HG03103 (cell line): Measurements from ENCODE around the gene LINC00632.

Experiments used
- ATAC-seq: cut with Tn5 transposase; IDR thresholded peaks from one replicate; pipeline ENCODE4 v1.9.1; 2021; ENCODE audit warnings: low read depth; ENCODE audit not compliant: unreplicated experiment

LINC00632 gene

DNA sequence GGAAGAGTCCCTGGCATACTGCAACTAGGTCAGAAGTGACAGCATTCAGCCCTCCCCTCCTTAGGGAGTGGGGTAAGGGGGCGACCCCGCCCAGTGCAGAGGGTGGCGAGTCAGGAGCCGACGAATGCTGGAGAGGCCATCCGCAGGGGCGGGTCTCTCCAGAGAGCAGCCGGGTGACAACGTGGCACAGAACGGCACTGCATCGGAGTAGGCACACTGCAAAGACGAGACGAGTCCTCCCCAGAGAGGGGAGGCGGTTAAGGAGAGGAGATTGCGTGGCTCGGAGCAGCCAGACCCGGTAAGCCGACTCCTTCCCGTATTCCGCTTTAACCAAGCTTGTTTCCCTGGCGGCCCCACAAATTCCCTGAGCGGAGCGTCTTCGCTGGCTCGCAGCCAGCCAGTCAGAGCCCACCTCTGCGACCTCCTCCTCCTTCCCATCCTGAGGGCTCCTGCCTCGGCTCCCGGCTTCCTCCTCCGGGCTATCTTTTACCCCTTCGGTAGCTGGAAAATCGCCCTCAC lies 54.9 kb downstream of the LINC00632 start:
- ATAC-seq: no peak

DNA sequence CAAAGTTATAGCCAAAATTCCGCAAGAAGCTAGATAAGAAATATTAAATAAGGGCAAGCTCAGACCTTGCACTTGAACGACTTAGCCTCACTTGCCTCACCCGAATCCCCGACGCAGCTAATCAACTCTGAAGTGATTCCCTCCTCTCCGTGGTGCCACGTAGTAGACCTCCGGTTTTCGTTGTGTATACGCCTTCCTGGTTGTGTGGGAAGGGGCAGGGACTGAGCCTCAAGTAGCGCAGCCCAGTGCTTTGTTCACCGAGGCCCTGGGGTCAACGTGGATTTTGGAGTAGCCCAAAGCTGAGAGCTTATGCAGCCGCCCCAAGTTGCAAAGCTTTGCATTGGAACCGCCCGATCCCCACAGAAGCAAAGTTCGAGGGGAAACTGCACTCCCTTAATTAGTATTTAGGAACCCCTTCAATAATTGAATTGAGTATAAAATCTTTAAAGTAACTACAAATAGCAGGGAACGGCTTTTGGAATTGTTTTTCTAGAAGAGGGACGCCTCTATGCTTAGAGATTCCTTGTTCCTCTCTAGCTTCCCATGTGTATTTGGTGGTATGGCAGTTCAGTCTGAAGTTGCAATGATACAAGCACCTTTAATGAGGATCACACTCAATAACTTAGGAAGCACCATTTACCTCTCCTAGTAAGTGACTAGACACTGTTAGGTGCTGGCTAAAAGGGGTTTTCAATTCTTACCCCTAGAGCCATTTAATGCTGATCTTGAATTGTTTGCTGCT lies 55.7 kb downstream of the LINC00632 start:
- ATAC-seq: no peak

DNA sequence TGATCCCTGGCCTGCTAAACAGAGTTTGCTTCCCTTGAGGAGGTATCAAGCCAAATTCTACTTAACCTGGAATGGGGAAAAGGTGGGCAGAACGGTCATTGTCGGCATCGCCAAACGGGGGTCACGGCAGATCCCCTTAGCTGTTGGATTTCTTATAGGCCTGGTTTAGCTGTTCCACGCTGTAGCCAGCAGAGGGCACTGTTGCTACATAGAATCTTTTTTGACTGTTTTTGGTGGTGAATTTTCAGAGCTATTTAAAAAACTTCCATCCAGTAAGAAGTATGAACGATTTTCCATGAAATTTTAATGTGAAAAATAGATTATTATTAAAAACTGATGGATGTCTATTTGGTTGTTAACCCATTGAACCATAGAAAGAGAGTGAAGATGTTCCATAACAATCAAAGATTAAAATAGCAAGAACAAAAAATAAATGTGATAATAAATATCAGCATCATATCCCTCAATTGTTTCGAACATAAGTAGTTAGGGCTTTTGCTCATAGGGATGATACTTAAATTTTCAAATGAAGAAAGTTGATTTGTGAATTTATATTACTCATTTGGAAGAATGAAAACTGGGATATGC lies 56.6 kb downstream of the LINC00632 start:
- no peak for ATAC-seq

DNA sequence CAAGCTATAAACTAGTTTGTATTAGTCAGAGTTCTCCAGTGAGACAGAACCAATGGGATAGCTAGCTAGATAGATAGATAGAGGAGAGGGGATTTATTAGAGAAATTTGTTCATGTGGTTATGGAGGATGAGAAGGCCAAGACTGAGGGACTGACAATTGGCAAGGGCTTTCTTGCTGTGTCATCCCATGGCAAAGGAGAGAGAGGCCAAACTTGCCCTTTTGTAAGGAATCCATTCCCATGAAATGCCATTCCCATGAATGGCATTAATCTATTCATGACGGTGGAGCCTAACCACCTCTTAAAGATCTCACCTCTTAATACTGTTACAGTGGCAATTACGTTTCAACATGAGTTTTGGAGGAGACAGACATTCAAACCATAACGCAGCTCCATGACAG lies 58.1 kb downstream of the LINC00632 start:
- no peak for ATAC-seq

DNA sequence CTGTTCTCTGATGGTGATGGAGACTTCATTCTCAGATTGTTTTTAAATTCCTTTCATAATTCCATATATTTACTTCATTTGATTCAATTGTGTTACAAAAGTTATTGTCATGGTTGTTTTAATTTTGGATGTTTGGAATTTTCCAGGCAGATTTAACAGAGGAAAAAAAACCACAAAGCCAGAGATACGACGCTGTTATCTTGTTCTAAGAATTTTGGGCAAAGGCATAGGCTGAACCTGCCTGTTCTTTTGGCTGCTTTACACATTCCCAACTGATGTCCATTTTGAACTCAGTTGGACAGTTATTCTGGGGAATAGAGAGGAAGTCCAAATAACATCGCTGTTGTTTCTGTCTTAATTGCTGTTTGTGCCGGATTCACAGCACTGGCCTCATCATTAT lies 65.7 kb downstream of the LINC00632 start:
- ATAC-seq: no peak

DNA sequence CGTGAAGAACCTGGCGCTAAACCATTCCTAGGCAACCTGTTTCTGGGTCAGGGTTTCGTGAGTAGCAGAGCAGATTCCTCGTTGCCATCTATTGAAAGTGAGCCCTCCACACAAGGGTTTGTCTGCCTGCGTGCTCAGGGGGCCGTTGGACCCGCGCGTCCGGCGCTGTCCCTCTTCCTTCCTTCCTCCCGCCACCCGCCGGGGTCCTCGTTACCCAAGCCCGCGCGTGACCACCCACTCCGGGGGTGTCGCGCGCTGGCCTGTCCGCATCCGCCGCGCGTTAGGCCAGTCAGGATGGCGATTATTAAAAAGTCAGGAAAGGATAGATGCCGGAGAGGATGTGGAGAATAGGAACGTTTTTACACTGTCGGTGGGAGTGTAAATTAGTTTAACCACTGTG lies 66.8 kb downstream of the LINC00632 start:
- ATAC-seq: no peak

DNA sequence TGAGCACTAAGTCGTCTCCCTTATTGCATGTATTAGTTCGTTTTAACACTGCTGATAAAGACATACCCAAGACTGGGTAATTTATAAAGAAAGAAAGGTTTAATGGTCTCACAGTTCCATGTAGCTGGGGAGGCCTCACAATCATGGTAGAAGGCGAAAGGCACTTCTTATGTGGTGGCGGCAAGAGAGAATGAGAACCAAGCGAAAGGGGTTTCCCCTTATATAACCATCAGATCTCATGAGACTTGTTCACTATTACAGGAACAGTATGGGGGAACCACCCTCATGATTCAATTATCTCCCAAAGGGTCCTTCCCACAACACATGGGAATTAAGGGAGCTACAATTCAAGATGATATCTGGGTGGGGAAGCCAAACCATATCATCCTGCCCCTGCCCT lies 85.1 kb downstream of the LINC00632 start:
- no peak for ATAC-seq

DNA sequence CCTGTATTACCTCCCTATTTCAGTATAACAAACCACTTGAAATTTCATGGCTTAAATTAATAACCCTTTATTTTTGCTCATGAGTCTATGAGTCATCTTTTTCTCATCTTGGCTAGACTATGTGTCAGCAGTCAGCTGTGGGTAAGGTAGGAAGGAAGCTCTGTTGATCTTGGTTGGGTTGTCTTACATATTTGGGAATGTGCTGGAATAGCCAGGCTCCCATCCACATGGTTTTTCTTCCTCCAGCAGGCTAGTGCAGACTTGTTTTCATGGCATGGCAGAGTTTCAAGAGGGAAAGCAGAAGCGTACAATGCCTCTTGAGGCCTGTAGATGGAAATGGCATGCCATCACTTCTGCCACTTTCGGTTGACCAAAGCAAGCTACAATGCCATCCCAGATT lies 89.7 kb downstream of the LINC00632 start:
- ATAC-seq: no peak

DNA sequence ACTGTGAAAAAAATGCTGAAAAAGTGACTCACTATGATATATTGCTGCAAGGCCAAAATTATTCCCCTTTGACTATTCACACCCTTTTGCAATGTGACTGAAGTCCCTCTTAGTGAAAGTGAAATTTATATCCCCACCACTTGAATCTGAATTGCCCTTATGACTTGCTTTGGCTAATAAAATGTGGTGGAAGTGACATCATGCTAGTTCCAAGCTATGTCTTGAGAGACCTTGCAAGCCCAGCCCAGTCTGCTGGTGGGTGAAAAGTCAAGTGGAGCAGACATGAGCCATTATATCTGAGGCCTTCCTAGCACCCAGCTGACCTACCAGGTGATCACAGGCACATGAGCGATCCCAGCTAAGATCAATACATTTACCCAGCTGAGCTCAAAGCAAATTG lies 94.7 kb downstream of the LINC00632 start:
- ATAC-seq: no peak

DNA sequence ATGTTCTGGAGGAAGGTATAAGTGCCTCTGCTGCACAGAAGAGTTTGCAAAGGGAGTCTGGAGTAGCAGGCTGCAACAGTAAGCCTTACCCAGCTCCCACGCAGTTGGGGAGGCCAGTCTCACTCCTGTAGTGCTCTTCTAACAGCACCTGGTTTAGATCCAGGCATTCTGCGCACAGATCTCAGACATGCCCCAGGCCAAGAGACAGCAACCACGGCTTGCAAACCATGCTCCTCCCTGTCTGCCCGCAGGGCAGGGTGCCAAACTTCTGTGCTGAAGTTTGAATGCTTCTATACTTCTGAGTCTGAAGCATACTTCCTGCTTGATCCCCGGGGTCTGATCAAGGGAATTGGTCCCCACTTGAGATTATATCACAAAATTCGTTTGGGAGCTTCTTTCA lies 106.3 kb downstream of the LINC00632 start:
- ATAC-seq: no peak

DNA sequence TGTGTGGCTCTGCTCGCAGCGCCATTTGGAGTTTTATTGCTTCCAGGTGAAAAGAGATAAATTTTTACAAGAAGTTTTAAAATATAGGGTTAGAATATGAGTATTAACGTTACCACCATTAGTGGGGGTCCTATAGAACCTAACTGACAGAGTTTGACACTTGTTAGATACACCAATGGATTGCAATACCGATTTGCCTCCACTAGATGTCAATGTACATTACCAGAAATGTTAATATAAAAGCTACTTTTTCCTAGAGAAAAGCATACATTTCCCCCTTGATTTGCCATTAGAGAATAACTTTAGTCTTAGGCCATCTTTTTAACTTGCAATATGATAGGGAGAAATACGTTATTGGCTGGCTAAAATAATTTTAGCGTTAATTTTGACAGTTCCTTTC lies 108.4 kb downstream of the LINC00632 start:
- ATAC-seq: no peak

DNA sequence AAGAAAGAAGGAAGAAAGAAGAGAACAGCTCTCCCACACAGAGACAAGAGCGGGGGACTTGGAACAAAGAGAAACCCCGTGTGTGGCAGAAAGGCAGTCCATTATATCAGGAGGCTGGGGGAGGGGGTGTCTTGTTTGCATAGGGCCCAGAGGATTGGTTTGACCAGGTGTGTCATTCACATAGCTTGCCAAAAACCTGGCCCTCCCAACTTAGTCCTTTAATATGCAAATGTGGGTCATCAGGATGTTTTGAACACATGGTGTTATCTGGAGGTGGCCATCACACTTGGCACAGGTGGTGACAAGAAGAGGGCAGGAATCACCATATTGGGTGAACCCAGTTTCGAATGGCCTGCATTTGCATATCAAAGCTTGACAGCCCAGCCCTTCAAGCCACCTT lies 111.7 kb downstream of the LINC00632 start:
- no peak for ATAC-seq

DNA sequence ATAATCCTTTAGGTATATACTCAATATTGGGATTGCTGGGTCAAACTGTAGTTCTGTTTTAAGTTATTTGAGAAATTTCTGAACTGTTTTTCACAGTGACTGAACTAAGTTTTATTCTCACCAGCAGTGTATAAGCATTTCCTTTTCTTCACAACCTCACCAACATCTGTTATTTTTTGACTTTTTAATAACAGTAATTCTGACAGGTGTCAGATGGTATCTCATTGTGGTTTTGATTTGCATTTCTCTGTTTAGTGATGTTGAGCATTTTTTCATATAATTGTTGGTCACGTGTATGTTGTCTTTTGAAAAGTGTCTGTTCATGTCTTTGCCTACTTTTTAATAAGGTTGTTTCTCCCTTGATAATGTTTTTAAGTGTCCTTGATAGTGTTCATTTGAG lies 112.6 kb downstream of the LINC00632 start:
- no peak for ATAC-seq

DNA sequence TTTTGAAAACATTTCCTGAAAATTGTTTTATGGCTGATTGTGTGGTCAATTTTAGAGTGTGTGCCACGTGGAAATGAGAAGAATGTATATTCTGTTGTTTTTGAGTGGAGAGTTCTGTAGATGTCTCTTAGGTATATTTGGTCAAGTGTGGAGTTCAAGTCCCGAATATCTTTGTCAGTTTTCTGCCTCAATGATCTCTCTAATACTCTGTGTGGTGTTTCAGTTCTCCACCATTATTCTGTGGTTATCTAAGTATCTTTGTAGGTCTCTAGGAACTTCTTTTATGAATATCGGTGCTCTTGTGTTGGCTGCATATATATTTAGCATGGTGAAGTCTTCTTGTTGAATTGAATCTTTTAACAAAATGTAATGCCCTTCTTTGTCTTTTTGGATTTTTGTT lies 113.3 kb downstream of the LINC00632 start:
- no peak for ATAC-seq

DNA sequence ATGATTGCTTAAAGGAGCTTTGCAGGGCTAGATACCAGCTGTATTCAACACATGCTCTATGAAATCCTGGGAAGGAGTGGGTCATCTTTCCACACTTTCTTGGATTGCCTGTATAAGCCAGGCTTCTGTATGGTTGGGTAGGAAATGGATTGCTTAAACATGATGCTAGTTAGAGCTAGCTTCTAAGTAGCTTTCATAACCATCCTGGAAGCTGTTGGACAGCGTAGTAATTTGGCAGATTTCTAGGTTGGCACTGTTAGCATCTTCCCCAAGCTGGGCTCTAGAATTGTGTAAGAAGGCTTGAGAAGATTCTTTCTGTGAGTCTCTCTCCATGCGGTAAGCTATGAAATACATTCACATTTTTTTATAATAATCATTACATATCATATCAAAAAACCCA lies 127.3 kb downstream of the LINC00632 start:
- no peak for ATAC-seq
